Measurements from ENCODE around the gene TM6SF1.
"Not testable (repeated sequence)": the region's sequence is repeated elsewhere in the genome, so short reads cannot be mapped to it uniquely, and the experiment has no call there.

TM6SF1 gene

GRCh38 chr15:83090465-83090864, 17.0 kb upstream of the TM6SF1 start:
- no peak for DNase-seq

- not testable (repeated sequence) for DNase-seq
Observed at GRCh38 chr15:83091965-83092308, 15.5 kb upstream of the TM6SF1 start.

- DNase-seq = no peak
Observed at GRCh38 chr15:83092309-83092976, 15.0 kb upstream of the TM6SF1 start.

- DNase-seq = no peak
Observed at GRCh38 chr15:83094583-83094982, 12.9 kb upstream of the TM6SF1 start.

- no peak for DNase-seq
Observed at GRCh38 chr15:83098079-83098478, 9.4 kb upstream of the TM6SF1 start.

- no peak for DNase-seq
Observed at GRCh38 chr15:83099290-83099689, 8.2 kb upstream of the TM6SF1 start.

GRCh38 chr15:83100097-83100646, 7.3 kb upstream of the TM6SF1 start:
- DNase-seq = no peak

GRCh38 chr15:83102346-83102745, 5.1 kb upstream of the TM6SF1 start:
- DNase-seq = no peak

- no peak for DNase-seq
Observed at GRCh38 chr15:83104141-83104540, 3.3 kb upstream of the TM6SF1 start.

GRCh38 chr15:83105440-83105839, 2.0 kb upstream of the TM6SF1 start:
- DNase-seq = no peak

- DNase-seq = no peak
Observed at GRCh38 chr15:83107841-83108181, 366 bp downstream of the TM6SF1 start.

GRCh38 chr15:83108266-83109219, 1.1 kb downstream of the TM6SF1 start:
- DNase-seq = no peak

GRCh38 chr15:83109532-83109931, 2.1 kb downstream of the TM6SF1 start:
- DNase-seq = no peak

- no peak for DNase-seq
Observed at GRCh38 chr15:83110381-83110780, 2.9 kb downstream of the TM6SF1 start.

- DNase-seq = no peak
Observed at GRCh38 chr15:83111149-83111548, 3.7 kb downstream of the TM6SF1 start.

GRCh38 chr15:83112233-83112955, 4.9 kb downstream of the TM6SF1 start:
- no peak for DNase-seq

GRCh38 chr15:83112956-83113299, 5.5 kb downstream of the TM6SF1 start:
- DNase-seq = no peak

- no peak for DNase-seq
Observed at GRCh38 chr15:83113881-83114674, 6.6 kb downstream of the TM6SF1 start.

- DNase-seq = no peak
Observed at GRCh38 chr15:83114856-83115255, 7.4 kb downstream of the TM6SF1 start.

GRCh38 chr15:83115410-83115809, 8.0 kb downstream of the TM6SF1 start:
- DNase-seq = no peak

GRCh38 chr15:83115831-83116565, 8.6 kb downstream of the TM6SF1 start:
- DNase-seq = no peak

- DNase-seq = no peak
Observed at GRCh38 chr15:83118291-83118827, 10.9 kb downstream of the TM6SF1 start.

Measured in SHP77 treated with DMSO at 0.1 percent for 48 hours (cell line).